OCI-LY3 (cell line): ENCODE data around the gene ZNF205.

ENCODE experiments used
- CTCF ChIP-seq: fragments of 200-600, 300-600 bp; sonication (generic); IDR thresholded peaks from 2 replicates; pipeline ENCODE4 v1.5.1; 2014; ENCODE audit warnings: antibody characterized with exemption, low read length, low read depth
- EZH2phosphoT487 ChIP-seq: fragments of 200-600 bp; shearing (Covaris generic); IDR thresholded peaks from 2 replicates; pipeline ENCODE4 v1.6.1; 2018; ENCODE audit warnings: antibody characterized with exemption, mixed run types, low read depth

- TF ChIP-seq CTCF (peak; percentile 41), EZH2phosphoT487 (no peak)
These were observed 16.5 kb upstream of the ZNF205 start for GRCh38 chr16:3095869-3096268.
